Skeletal muscle satellite cell (primary cell): ENCODE measurements around the gene SEC22C.
"Not testable (repeated sequence)": the region's sequence is repeated elsewhere in the genome, so short reads cannot be mapped to it uniquely, and the experiment has no call there.

ENCODE experiments used
- H3K27me3 ChIP-seq: 2 replicates; pipeline ENCODE4 v1.7.0; 2013; ENCODE audit warnings: low read length; ENCODE audit not compliant: control insufficient read depth, insufficient read depth
- H3K36me3 ChIP-seq: 2 replicates; pipeline ENCODE4 v1.7.0; 2013; ENCODE audit warnings: mild to moderate bottlenecking, control low read depth, low read length; ENCODE audit not compliant: insufficient read depth
- H3K4me1 ChIP-seq: 2 replicates; pipeline ENCODE4 v1.7.0; 2013; ENCODE audit warnings: low read length; ENCODE audit not compliant: control insufficient read depth, insufficient read depth
- H3K4me2 ChIP-seq: 2 replicates; pipeline ENCODE4 v1.7.0; 2013; ENCODE audit warnings: mild to moderate bottlenecking, low read length
- H3K4me3 ChIP-seq: 2 replicates; pipeline ENCODE4 v1.7.0; 2013; ENCODE audit warnings: low read length
- H3K9ac ChIP-seq: 2 replicates; pipeline ENCODE4 v1.7.0; 2013; ENCODE audit warnings: mild to moderate bottlenecking, low read depth, low read length, moderate library complexity
- H3K9me3 ChIP-seq: replicated peaks from 2 replicates; pipeline ENCODE4 v1.7.0; 2013; ENCODE audit warnings: mild to moderate bottlenecking, control low read depth, low read length

SEC22C gene

GRCh38 chr3:42578054-42578453 lies 3.7 kb downstream of the SEC22C start:
- Histone ChIP-seq H3K4me1 (peaks cover 13% of the 10 kb centered on the region), H3K4me2 (no peak overlapping the region), H3K27me3 (no peaks in the 10 kb centered on the region), H3K9ac (no peak overlapping the region), H3K36me3 (peaks cover 17% of the 10 kb centered on the region), H3K9me3 (peaks cover 5% of the 10 kb centered on the region), H3K4me3 (no peak overlapping the region)

DNA sequence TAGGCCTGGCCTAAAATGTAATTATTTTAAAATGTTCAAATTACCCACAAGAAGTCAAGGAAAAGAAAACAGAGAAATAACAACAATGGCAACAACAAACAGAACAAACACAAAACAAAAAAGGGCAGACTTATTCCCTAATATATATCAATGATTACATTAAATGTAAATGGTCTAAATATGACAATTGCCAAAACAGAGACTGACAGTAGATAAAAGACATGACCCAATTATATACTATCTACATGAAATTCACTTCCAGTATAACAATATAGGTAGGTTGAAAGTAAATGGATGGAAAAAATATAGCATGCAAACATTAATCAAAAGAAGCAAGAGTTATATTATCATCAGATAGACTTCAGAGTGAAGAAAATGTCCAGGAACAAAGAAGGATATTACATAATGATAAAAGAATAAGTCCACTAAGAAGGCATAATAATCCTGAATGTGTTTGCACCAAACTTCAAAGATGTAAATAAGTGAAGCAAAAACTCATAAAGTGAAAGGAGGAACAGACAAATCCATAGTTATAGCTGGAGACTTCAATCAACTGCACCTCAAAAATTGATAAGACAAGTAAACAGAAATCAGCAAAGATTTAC lies 6.5 kb downstream of the SEC22C start:
- H3K27me3 ChIP-seq, result no peaks in the 10 kb centered on the region
- H3K4me3 ChIP-seq, result no peak overlapping the region
- H3K4me2 ChIP-seq, result no peak overlapping the region
- H3K9me3 ChIP-seq, result peaks cover 5% of the 10 kb centered on the region
- peaks cover 17% of the 10 kb centered on the region for H3K36me3 ChIP-seq
- H3K9ac ChIP-seq, result no peak overlapping the region
- H3K4me1 ChIP-seq, result peaks cover 4% of the 10 kb centered on the region

- Histone ChIP-seq H3K4me1 (no peaks in the 10 kb centered on the region), H3K36me3 (peaks cover 23% of the 10 kb centered on the region), H3K9ac (no peak overlapping the region), H3K9me3 (peaks cover 5% of the 10 kb centered on the region), H3K27me3 (no peaks in the 10 kb centered on the region), H3K4me2 (no peak overlapping the region), H3K4me3 (no peak overlapping the region)
Measured at GRCh38 chr3:42572278-42572677, 9.5 kb downstream of the SEC22C start.

GRCh38 chr3:42569593-42570142 lies 12.1 kb downstream of the SEC22C start:
- no peaks in the 10 kb centered on the region for H3K4me1 ChIP-seq

GRCh38 chr3:42562047-42562907 lies 19.5 kb downstream of the SEC22C start:
- Histone ChIP-seq H3K9ac (no peak overlapping the region), H3K4me2 (no peak overlapping the region), H3K36me3 (peaks cover 53% of the 10 kb centered on the region), H3K4me1 (no peaks in the 10 kb centered on the region), H3K27me3 (no peaks in the 10 kb centered on the region), H3K4me3 (no peak overlapping the region), H3K9me3 (no peaks in the 10 kb centered on the region)

More at GRCh38 chr3:42569593-42570142, 12.1 kb downstream of the SEC22C start:
- Histone ChIP-seq H3K36me3 (peaks cover 24% of the 10 kb centered on the region), H3K4me3 (no peak overlapping the region), H3K9ac (no peak overlapping the region), H3K27me3 (no peaks in the 10 kb centered on the region), H3K4me2 (no peak overlapping the region), H3K9me3 (no peaks in the 10 kb centered on the region)

- Histone ChIP-seq H3K4me3 (no peak overlapping the region), H3K9ac (no peak overlapping the region), H3K4me2 (no peak overlapping the region), H3K27me3 (no peaks in the 10 kb centered on the region), H3K9me3 (no peaks in the 10 kb centered on the region), H3K4me1 (no peaks in the 10 kb centered on the region), H3K36me3 (peaks cover 69% of the 10 kb centered on the region)
Measured at GRCh38 chr3:42557854-42558253, 23.9 kb downstream of the SEC22C start.

DNA sequence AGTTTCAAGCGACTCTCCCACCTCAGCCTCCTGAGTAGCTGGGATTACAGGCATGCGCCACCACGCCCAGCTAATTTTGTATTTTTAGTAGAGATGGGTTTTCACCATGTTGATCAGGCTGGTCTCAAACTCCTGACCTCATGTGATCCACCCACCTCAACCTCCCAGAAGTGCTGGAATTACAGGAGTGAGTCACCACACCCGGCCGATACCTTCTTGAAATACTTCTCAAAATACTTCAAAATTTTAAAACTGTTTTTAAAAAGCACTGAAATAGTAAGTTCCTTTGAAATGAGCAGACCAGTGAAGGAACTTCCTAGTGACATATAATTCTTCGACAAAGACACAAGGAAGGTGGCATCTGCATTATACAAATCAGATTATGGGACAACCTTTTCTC lies 24.9 kb downstream of the SEC22C start:
- not testable (repeated sequence) for H3K4me2 ChIP-seq, H3K9me3 ChIP-seq, H3K27me3 ChIP-seq, H3K9ac ChIP-seq, H3K4me3 ChIP-seq, H3K4me1 ChIP-seq
- H3K36me3 ChIP-seq, result peaks cover 74% of the 10 kb centered on the region

DNA sequence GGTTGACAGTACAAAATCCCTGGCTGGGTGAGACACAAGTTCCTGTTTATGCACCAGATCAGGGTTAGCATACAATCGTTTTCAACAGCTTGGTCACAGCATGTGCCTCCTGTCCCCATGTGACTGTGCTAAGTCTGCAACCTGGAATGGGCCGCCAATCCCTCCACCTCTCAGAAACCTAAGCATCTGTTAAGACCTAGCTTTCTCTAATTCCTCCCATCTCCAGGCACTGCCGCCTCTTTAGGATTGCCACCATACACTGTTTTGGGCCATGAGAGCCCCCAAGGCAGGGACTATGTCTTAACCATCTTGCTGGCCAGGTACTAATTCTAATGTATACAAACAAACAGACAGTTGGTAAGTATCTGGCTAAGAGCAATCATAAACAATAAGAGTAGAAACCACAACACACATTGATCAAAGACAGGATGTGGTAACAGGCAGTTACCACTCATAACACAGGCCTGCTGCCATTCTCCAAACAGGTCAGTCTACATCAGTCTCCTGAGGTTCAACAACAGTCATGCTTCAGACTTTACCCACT lies 25.6 kb downstream of the SEC22C start:
- Histone ChIP-seq H3K4me1 (no peaks in the 10 kb centered on the region), H3K36me3 (peaks cover 74% of the 10 kb centered on the region), H3K4me3 (no peak overlapping the region), H3K9me3 (no peaks in the 10 kb centered on the region), H3K4me2 (no peak overlapping the region), H3K27me3 (no peaks in the 10 kb centered on the region), H3K9ac (no peak overlapping the region)

DNA sequence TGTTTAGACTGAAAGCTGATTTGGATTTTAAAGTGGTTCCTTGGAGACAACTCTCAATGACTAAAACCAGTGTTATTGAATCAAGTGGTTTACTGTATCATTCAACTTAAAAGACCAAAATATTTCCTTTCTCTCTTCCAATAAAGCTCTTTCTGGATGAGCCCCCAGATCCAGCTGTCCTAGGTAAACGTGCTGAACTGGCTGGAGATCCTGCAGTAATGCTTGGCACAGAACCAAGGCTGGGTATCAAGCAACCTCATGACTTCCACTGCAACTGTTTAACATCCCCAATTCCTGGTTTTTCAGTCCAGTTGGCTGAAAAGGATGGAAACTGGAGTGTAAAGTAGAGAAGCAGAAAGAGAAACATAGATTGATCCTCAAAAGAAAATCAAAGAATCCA lies 28.9 kb downstream of the SEC22C start:
- Histone ChIP-seq H3K9ac (no peak overlapping the region), H3K36me3 (peaks cover 62% of the 10 kb centered on the region), H3K4me1 (peaks cover under 1% of the 10 kb centered on the region), H3K4me2 (no peak overlapping the region), H3K27me3 (no peaks in the 10 kb centered on the region), H3K4me3 (no peak overlapping the region), H3K9me3 (no peaks in the 10 kb centered on the region)

DNA sequence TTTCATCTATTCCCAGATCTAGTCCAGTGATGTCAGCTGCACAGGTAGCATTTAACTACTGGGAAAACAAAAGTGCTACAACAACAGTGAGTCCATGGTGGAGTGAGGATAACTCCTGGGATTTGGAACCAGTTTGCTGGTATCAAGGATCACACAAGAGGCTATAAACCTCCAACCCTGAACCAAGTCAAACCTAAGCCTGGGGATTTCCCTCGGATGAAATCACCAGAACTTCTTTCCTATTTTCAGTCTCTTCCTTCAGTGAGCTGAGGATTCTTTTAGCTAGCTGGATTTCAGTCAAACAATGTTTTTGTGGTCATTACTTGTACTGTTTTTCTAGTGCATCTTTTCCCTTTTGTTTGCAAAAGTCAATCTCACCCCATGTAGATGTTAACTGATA lies 31.5 kb downstream of the SEC22C start:
- Histone ChIP-seq H3K4me2 (no peak overlapping the region), H3K27me3 (no peaks in the 10 kb centered on the region), H3K4me3 (no peak overlapping the region), H3K9ac (no peak overlapping the region), H3K9me3 (no peaks in the 10 kb centered on the region), H3K36me3 (peaks cover 49% of the 10 kb centered on the region), H3K4me1 (peaks cover 3% of the 10 kb centered on the region)

- Histone ChIP-seq H3K4me2 (no peak overlapping the region), H3K4me1 (peaks cover 11% of the 10 kb centered on the region), H3K36me3 (peaks cover 43% of the 10 kb centered on the region)
Measured at GRCh38 chr3:42549131-42549530, 32.6 kb downstream of the SEC22C start.

More at GRCh38 chr3:42549131-42549530, 32.6 kb downstream of the SEC22C start:
- H3K9ac ChIP-seq, result no peak overlapping the region
- H3K27me3 ChIP-seq, result no peaks in the 10 kb centered on the region
- H3K9me3 ChIP-seq, result no peaks in the 10 kb centered on the region
- H3K4me3 ChIP-seq, result no peak overlapping the region
